Pancreas (tissue), 10 donors: ENCODE data around the gene EMP3. TPM values are rescaled to one million over a fixed set of nuclear protein-coding genes. Genes with fewer than 3 reads are reported as not detected.

Experiments used
- ATAC-seq, 4 donors: fragments of 200-7000 bp; cut with Tn5 transposase; one replicate each; pipeline versions ENCODE4 v1.8.0 to v1.9.1; 2020; ENCODE audit warnings: mild to moderate bottlenecking in 4 of 4, moderate library complexity in 4 of 4
- DNase-seq, 6 donors: peaks; one replicate each; pipeline ENCODE4 v3.0.0-alpha.2; 2020
- FAIRE-seq: peaks from 2 replicates; lab custom pipeline; 2012; peaks lifted over from hg19 to GRCh38; lab: Jason Lieb, UNC
- H3K27ac ChIP-seq, 4 donors: fragments of 200-600 bp; sonication (generic); 1 replicate in 3 of 4; 2 replicates in 1 of 4; pipeline versions ENCODE4 v1.5.0 to v1.8.0; 2020
- H3K27me3 ChIP-seq, 4 donors: fragments of 200-600 bp; one replicate each; pipeline ENCODE4 v1.8.0; 2021
- H3K36me3 ChIP-seq, 3 donors: fragments of 200-600 bp; sonication (generic) in 1 of 3; one replicate each; pipeline versions ENCODE4 v1.5.0 to v1.8.0; 2020 to 2021
- H3K4me1 ChIP-seq, 3 donors: fragments of 200-600 bp; one replicate each; pipeline ENCODE4 v1.8.0; 2021
- H3K4me3 ChIP-seq, 4 donors: fragments of 200-600 bp; sonication (generic) in 2 of 4; one replicate each; pipeline versions ENCODE4 v1.5.0 to v1.8.0; 2020 to 2021
- H3K9me3 ChIP-seq, 4 donors: fragments of 200-600 bp; one replicate each; pipeline ENCODE4 v1.8.0; 2021
- CTCF ChIP-seq, 4 donors: fragments of 200-600 bp; sonication (generic) in 3 of 4; IDR thresholded peaks; one replicate each; pipeline versions ENCODE4 v1.5.0 to v1.8.0; 2021; ENCODE audit warnings: antibody characterized with exemption in 4 of 4
- WGBS, 2 donors: extraction: QIAGEN DNeasy Blood & Tissue Kit; methylation state at CpG; one replicate each; pipeline ENCODE4 v1.1.7; 2013; 5-methylcytosine and 5-hydroxymethylcytosine counted together
- intact Hi-C, 3 donors: fragments of 100-400 bp; cut with DNase I; formaldehyde crosslinking; loops; one replicate each; pipeline versions ENCODE4 v1.11.1 to v1.14.2; 2022
- polyA plus RNA-seq, 2 donors: library from polyadenylated mRNA; stranded (reverse); fragments of 200-250 nt; gene quantifications; one replicate each; pipeline ENCODE4 v1.2.3, GENCODE V29; 2013
- total RNA-seq, 6 donors: library from RNA; stranded (reverse); fragmentation: NEBNext Ultra II Directional in 4 of 6; extraction: Animal tissue kit (Norgen Biotek cat#: 25700) in 4 of 6; gene quantifications; one replicate each; pipeline versions ENCODE4 v1.2.1 to v1.2.4, GENCODE V29; 2021 to 2023
- donor health status: healthy with polysubstance abuse.
- donor health status: DM: no; HTN: no; CAD: no; lungs with moderate emphysema.
- donor health status: DM: no; HTN: no; CAD: no.
- donor health status: control.
- donor health status: control.
- donor health status: Bipolar disorder and iron deficiency.
- donor health status: DM: yes; HTN: yes; CAD: no.
- donor health status: DM: no; HTN: no; CAD: no.
- donor health status: DM: no; HTN: no; CAD: no.
- donor health status: DM: yes; HTN: yes; CAD: no.

Gene EMP3
- total and polyA plus RNA-seq, 8 donors: 2.5 to 23.8 (median 11.0) TPM

- Histone ChIP-seq H3K4me3 (peak overlapping the region; percentile 11 to 52 (median 26)), H3K36me3 (no peaks in the 10 kb centered on the region), H3K27ac (peak overlapping the region; percentile 72 to 96 (median 92)), H3K4me1 (peaks cover 0 to 24% (median 8%) of the 10 kb centered on the region in 3 donors), H3K27me3 (no peaks in the 10 kb centered on the region), H3K9me3 (no peaks in the 10 kb centered on the region)
- no peak for TF ChIP-seq CTCF (IDR thresholded peaks at IDR 0.05)
- 0% methylated on average over 25 of the region's 25 CpGs for WGBS, 2 donors
- intact Hi-C loops: no loop called here
- ATAC-seq: peak; percentile 76 to 83 (median 78)
- DNase-seq: peak; percentile 90 to 96 (median 93)
- FAIRE-seq: peak; percentile 96
These were observed 7.5 kb downstream of the EMP3 start for GRCh38 chr19:48332662-48333466.

- intact Hi-C loops: no loop called here
These were observed 8.4 kb downstream of the EMP3 start for GRCh38 chr19:48333467-48334384.

GRCh38 chr19:48338253-48338755 is 13.0 kb downstream of the EMP3 start:
- 92 to 95% methylated on average over 14 of the region's 14 CpGs for WGBS, 2 donors
- Histone ChIP-seq H3K9me3 (no peaks in the 10 kb centered on the region), H3K27ac (no peak overlapping the region), H3K27me3 (no peaks in the 10 kb centered on the region), H3K4me1 (peaks cover 0 to 6% (median 0%) of the 10 kb centered on the region in 3 donors), H3K36me3 (no peaks in the 10 kb centered on the region), H3K4me3 (no peak overlapping the region)
- FAIRE-seq (no peak), ATAC-seq (no peak), DNase-seq (peak in 1 of 6 donors; percentile 54)
- no peak for TF ChIP-seq CTCF (IDR thresholded peaks at IDR 0.05)
- intact Hi-C loops: no loop called here

More at GRCh38 chr19:48333467-48334384, 8.4 kb downstream of the EMP3 start:
- Histone ChIP-seq H3K9me3 (no peaks in the 10 kb centered on the region), H3K27ac (peak overlapping the region; percentile 72 to 96 (median 92)), H3K4me3 (peak overlapping the region; percentile 11 to 52 (median 26)), H3K4me1 (peaks cover 0 to 22% (median 8%) of the 10 kb centered on the region in 3 donors), H3K36me3 (no peaks in the 10 kb centered on the region), H3K27me3 (no peaks in the 10 kb centered on the region)
- ATAC-seq (peak; percentile 80 to 87 (median 82)), FAIRE-seq (no peak), DNase-seq (peak; percentile 89 to 98 (median 93))
- WGBS, 2 donors: 5% methylated on average over 53 to 54 of the region's 54 CpGs
- peak; percentile 50 to 82 (median 76) for TF ChIP-seq CTCF (IDR thresholded peaks at IDR 0.05)

- H3K27me3 ChIP-seq: no peaks in the 10 kb centered on the region
- no peaks in the 10 kb centered on the region for H3K36me3 ChIP-seq
- no peaks in the 10 kb centered on the region for H3K9me3 ChIP-seq
- H3K4me1 ChIP-seq: peaks cover 0 to 4% (median 0%) of the 10 kb centered on the region in 3 donors
- TF ChIP-seq CTCF (IDR thresholded peaks at IDR 0.05): no peak
- FAIRE-seq: no peak
- WGBS, 2 donors: 92% methylated on average over 14 of the region's 14 CpGs
- DNase-seq: no peak
- intact Hi-C loops: no loop called here
- H3K4me3 ChIP-seq: no peak overlapping the region
- no peak overlapping the region for H3K27ac ChIP-seq
- no peak for ATAC-seq
These were observed 13.6 kb downstream of the EMP3 start for GRCh38 chr19:48338802-48339503.
